BLaER1 (cell line): ENCODE data around the gene DIP2B.

ENCODE experiments used
- H3K27ac ChIP-seq: shearing (Covaris generic); formaldehyde crosslinking; 2 replicates; pipeline ENCODE4 v1.8.1; 2022
- H3K27me3 ChIP-seq: shearing (Covaris generic); formaldehyde crosslinking; 2 replicates; pipeline ENCODE4 v1.8.1; 2022
- H3K36me3 ChIP-seq: shearing (Covaris generic); formaldehyde crosslinking; 2 replicates; pipeline ENCODE4 v1.8.1; 2022
- H3K4me1 ChIP-seq: shearing (Covaris generic); formaldehyde crosslinking; 2 replicates; pipeline ENCODE4 v1.8.1; 2022
- H3K4me2 ChIP-seq: shearing (Covaris generic); formaldehyde crosslinking; 2 replicates; pipeline ENCODE4 v1.8.1; 2022
- H3K4me3 ChIP-seq: shearing (Covaris generic); formaldehyde crosslinking; 2 replicates; pipeline ENCODE4 v1.8.1; 2022
- H3K9ac ChIP-seq: shearing (Covaris generic); formaldehyde crosslinking; 2 replicates; pipeline ENCODE4 v1.8.1; 2022
- H3K9me3 ChIP-seq: shearing (Covaris generic); formaldehyde crosslinking; 2 replicates; pipeline ENCODE4 v1.8.1; 2022
- H4K20me1 ChIP-seq: shearing (Covaris generic); formaldehyde crosslinking; 2 replicates; pipeline ENCODE4 v1.8.1; 2022
- Cebpa-rat ChIP-seq: shearing (Covaris generic); IDR thresholded peaks from 2 replicates; pipeline ENCODE4 v1.8.1; 2022

The DIP2B gene

DNA sequence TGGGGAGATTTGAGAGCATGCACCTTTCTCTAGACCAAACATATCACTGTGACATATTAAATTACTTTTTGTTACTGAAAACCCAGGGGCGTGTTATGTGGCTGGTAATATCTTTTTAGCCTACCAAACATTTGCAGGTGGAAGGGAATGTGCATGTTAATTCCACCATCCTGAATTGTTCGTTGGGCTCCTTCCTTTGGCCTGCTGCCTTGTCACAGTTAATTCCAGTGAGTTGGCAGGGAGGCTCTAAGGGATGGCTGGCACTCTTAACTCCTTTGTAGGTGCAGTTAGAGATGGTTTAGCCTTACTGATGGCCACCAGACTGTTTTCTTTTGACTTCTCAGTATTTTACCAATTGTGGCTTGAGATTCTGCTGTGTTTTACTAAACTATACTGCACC lies 64.5 kb downstream of the DIP2B start:
- no peak for TF ChIP-seq Cebpa-rat
- peaks cover 85% of the 10 kb centered on the region for H4K20me1 ChIP-seq
- no peak overlapping the region for H3K27ac ChIP-seq
- no peaks in the 10 kb centered on the region for H3K4me1 ChIP-seq
- no peaks in the 10 kb centered on the region for H3K36me3 ChIP-seq
- peaks cover 22% of the 10 kb centered on the region for H3K9me3 ChIP-seq
- no peak overlapping the region for H3K9ac ChIP-seq
- H3K4me2 ChIP-seq = no peak overlapping the region
- H3K4me3 ChIP-seq = no peak overlapping the region
- H3K27me3 ChIP-seq = no peaks in the 10 kb centered on the region

DNA sequence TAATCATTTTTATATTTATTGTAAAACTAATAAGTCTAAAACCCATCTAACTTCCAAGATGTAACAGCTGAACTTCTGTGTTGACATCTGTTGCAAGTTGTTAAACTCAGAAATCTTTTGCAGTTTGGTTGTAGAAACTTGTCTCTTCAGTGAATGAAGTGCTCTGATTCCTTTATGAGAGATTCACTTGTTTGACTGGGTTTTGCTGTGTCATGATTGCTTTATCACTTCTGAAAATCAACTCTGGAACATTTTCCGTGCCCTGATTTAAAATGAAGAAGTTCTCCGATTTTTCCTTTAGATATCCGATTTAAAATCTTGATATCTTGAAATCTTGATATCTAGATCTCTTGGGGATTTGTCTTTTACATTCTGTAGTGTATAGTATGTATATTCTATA lies 65.1 kb downstream of the DIP2B start:
- peaks cover 85% of the 10 kb centered on the region for H4K20me1 ChIP-seq
- H3K36me3 ChIP-seq = no peaks in the 10 kb centered on the region
- H3K4me2 ChIP-seq = no peak overlapping the region
- no peak overlapping the region for H3K27ac ChIP-seq
- no peaks in the 10 kb centered on the region for H3K4me1 ChIP-seq
- no peaks in the 10 kb centered on the region for H3K27me3 ChIP-seq
- no peak for TF ChIP-seq Cebpa-rat
- peaks cover 22% of the 10 kb centered on the region for H3K9me3 ChIP-seq
- no peak overlapping the region for H3K4me3 ChIP-seq
- no peak overlapping the region for H3K9ac ChIP-seq

DNA sequence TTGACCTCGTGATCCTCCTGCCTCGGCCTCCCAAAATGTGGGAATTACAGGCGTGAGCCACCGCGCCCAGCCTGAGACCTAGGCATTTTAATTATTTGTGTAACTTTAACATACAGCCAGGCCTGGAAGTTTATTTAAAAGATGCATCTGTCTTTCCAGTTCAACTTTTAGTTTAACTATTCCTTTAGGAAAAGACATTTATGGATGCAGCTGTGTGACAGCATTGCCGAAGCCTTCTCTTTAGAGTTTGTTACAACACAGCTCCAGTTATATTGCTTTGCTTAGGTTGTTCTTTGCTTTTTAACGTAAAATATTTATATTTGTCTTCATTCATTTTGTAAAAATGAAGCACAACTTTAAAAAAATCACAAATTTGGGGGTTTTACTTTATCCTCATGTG lies 67.0 kb downstream of the DIP2B start:
- peaks cover 26% of the 10 kb centered on the region for H3K9me3 ChIP-seq
- 0 out of 2 replicates have a peak, but pooled peaks cover 9% of the 10 kb centered on the region for H3K36me3 ChIP-seq
- no peak for TF ChIP-seq Cebpa-rat
- peaks cover 82% of the 10 kb centered on the region for H4K20me1 ChIP-seq
- H3K4me3 ChIP-seq = no peak overlapping the region
- H3K27me3 ChIP-seq = no peaks in the 10 kb centered on the region
- H3K4me1 ChIP-seq = no peaks in the 10 kb centered on the region
- no peak overlapping the region for H3K4me2 ChIP-seq
- no peak overlapping the region for H3K9ac ChIP-seq
- H3K27ac ChIP-seq = no peak overlapping the region

DNA sequence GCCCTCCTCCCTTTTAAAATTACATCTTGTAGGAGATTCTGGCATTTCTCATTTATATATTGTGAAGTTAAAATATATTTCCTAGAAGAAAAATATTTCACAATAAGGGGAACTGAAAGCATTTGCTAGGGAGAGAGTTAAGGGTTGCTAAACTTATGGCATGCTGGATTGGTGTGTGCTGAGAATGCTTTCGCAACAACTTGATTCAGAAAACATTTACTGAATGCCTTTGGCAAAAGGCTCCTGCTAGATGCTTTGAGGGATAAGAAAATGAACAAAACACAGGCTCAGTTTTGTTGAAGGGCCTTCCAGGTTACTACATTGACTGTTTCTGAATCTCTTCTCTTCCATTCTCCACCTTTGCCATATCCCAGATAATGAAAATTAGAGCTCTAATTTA lies 67.5 kb downstream of the DIP2B start:
- H3K4me2 ChIP-seq = no peak overlapping the region
- no peaks in the 10 kb centered on the region for H3K27me3 ChIP-seq
- no peak overlapping the region for H3K9ac ChIP-seq
- H3K9me3 ChIP-seq = peaks cover 29% of the 10 kb centered on the region
- no peak for TF ChIP-seq Cebpa-rat
- H3K27ac ChIP-seq = no peak overlapping the region
- peaks cover 80% of the 10 kb centered on the region for H4K20me1 ChIP-seq
- no peaks in the 10 kb centered on the region for H3K4me1 ChIP-seq
- H3K36me3 ChIP-seq = 0 out of 2 replicates have a peak, but pooled peaks cover 9% of the 10 kb centered on the region
- no peak overlapping the region for H3K4me3 ChIP-seq

DNA sequence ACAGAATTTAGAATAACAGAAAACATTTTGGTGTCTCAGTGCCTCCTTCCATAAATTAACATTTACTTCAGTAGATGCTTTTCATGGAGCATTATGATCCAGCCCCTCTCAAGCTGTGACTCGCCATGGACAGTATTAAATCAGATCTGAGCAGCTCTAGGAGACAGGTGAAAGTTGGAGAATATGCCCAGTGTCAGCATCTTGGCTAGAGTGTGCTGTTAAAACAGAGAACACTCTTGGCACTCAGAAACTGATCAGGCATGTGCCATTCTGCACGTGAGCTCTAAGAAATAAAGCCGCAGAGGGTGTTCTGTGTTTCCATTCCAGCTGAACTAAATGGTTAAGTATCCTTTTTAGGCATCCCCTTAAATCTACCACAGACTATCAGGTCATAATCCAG lies 68.0 kb downstream of the DIP2B start:
- H3K4me1 ChIP-seq = no peaks in the 10 kb centered on the region
- no peak overlapping the region for H3K27ac ChIP-seq
- H3K36me3 ChIP-seq = 0 out of 2 replicates have a peak, but pooled peaks cover 9% of the 10 kb centered on the region
- H3K4me3 ChIP-seq = no peak overlapping the region
- peaks cover 78% of the 10 kb centered on the region for H4K20me1 ChIP-seq
- no peak overlapping the region for H3K4me2 ChIP-seq
- peaks cover 29% of the 10 kb centered on the region for H3K9me3 ChIP-seq
- H3K9ac ChIP-seq = no peak overlapping the region
- no peaks in the 10 kb centered on the region for H3K27me3 ChIP-seq
- no peak for TF ChIP-seq Cebpa-rat

DNA sequence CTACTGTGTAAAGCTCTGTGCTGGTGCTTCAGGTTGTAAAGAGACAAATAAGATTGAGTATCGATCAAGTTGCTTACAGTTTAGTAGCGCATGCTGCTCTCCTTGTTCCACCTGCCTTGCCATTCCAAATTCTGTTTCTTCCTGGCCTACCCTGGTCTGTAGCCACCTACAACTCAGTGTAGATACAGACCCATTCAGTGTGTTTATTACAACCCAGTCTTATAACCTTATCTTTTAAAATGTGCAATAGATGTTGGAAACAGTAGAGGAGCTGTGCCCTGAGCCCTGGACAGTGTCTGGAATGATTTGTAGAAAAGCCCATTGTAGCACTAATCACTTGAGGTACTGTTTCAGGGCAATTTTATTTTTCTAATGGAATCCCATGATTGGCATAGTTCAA lies 68.5 kb downstream of the DIP2B start:
- Histone ChIP-seq H3K4me2 (no peak overlapping the region), H3K27me3 (no peaks in the 10 kb centered on the region), H3K4me1 (no peaks in the 10 kb centered on the region), H3K9me3 (peaks cover 27% of the 10 kb centered on the region), H4K20me1 (peaks cover 76% of the 10 kb centered on the region), H3K9ac (no peak overlapping the region), H3K4me3 (no peak overlapping the region), H3K36me3 (0 out of 2 replicates have a peak, but pooled peaks cover 9% of the 10 kb centered on the region), H3K27ac (no peak overlapping the region)
- TF ChIP-seq Cebpa-rat = no peak

DNA sequence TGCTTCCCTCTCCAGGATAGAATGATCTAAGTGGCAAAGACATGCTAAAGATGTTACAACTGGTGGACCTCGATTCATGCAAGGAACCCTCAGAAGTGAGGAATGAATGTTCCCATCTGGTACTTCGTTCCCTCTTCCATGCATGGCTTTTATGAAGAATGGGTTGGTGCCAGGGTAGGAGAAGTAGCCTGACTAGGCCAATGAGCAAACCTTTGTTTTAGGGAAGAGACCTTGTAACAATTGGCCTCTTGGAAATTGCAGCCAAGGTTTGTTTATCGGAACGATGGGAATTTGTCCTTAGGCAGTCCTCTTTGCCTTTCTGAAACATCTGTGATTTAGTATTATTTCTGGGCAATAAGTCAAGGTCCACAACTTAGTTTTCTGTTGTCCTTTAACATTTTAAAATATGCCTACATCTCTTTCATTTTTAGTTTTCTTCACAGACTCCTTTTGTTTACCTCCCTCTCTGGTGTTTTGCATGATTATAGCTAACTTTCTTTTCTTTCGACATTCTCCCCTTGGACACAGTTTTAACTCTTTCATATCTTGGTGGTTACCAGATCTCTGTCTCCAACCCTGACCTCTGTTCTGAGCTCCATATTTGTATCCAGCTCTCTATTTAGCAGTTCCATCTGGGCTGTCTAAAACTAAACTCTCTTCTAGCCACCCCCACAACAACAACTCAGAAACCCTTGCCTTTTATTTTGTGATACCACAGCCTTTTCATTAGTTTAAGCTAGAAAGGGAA lies 70.0 kb downstream of the DIP2B start:
- H3K4me1 ChIP-seq = peaks cover 9% of the 10 kb centered on the region
- no peak overlapping the region for H3K4me2 ChIP-seq
- TF ChIP-seq Cebpa-rat = no peak
- no peak overlapping the region for H3K27ac ChIP-seq
- no peak overlapping the region for H3K4me3 ChIP-seq
- peaks cover 15% of the 10 kb centered on the region for H3K9me3 ChIP-seq
- H3K36me3 ChIP-seq = 0 out of 2 replicates have a peak, but pooled peaks cover 9% of the 10 kb centered on the region
- H3K9ac ChIP-seq = no peak overlapping the region
- no peaks in the 10 kb centered on the region for H3K27me3 ChIP-seq
- peaks cover 71% of the 10 kb centered on the region for H4K20me1 ChIP-seq

DNA sequence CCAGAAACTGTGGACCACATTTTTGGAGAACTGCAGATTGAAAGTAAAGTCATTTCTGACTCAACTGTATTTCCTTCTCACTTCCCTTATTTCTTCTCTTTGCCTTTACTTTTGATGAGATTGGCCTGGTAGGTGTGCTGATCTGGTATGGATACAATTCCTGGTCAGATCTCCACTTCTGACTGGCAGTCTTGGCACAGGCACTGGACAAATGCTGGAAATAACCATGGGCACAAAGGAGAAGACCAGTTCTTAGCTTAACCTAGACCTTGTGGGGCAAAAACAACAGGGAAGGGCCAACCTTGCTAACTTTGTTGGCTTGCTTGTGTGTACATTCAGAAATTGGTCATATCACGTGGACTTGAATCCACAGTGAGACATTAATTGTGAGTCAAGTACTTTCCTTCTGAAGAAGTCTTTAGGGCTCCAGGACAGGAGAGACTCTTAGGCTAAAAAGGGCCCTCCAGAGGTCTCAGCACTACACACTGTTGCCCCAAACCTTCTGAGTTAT lies 75.0 kb downstream of the DIP2B start:
- Histone ChIP-seq H3K27me3 (no peaks in the 10 kb centered on the region), H3K9ac (no peak overlapping the region), H3K36me3 (peaks cover 37% of the 10 kb centered on the region), H3K4me2 (peak overlapping the region; percentile 11), H4K20me1 (peaks cover 73% of the 10 kb centered on the region), H3K9me3 (peaks cover 16% of the 10 kb centered on the region), H3K27ac (no peak overlapping the region), H3K4me1 (peaks cover 20% of the 10 kb centered on the region), H3K4me3 (no peak overlapping the region)
- TF ChIP-seq Cebpa-rat = no peak

DNA sequence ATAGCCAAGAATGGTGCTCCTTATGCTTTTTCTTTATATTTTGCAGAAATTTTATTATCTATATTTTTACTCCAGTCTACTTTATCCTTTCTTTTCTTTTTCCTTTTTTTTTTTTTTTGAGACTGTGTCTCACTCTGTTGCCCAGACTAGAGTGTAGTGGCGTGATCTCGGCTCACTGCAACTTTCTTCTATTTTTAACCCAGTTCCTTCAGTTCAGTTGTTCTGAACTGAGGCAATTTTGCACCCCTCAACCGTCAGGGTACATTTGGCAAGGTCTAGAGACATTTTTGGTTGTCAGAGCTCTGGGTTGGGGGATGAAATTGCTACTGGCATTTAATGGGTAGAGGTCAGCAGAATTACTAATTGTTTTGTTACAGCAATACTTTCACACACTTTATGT lies 75.7 kb downstream of the DIP2B start:
- peaks cover 41% of the 10 kb centered on the region for H3K36me3 ChIP-seq
- H3K27ac ChIP-seq = no peak overlapping the region
- no peak for TF ChIP-seq Cebpa-rat
- peaks cover 73% of the 10 kb centered on the region for H4K20me1 ChIP-seq
- peaks cover 16% of the 10 kb centered on the region for H3K9me3 ChIP-seq
- H3K4me2 ChIP-seq = peak overlapping the region; percentile 11
- H3K4me1 ChIP-seq = peaks cover 20% of the 10 kb centered on the region
- H3K9ac ChIP-seq = no peak overlapping the region
- H3K27me3 ChIP-seq = no peaks in the 10 kb centered on the region
- no peak overlapping the region for H3K4me3 ChIP-seq
